SK-N-MC (cell line): Measurements from ENCODE around the gene SYCE3.

Experiments
- EZH2 ChIP-seq: fragments of 200-600 bp; sonication (generic); IDR thresholded peaks from one replicate; pipeline ENCODE4 v1.6.1; 2017; ENCODE audit warnings: antibody characterized with exemption
- POLR2AphosphoS5 ChIP-seq: IDR thresholded peaks from 2 replicates; pipeline ENCODE4 v1.6.1; 2012; ENCODE audit warnings: mild to moderate bottlenecking, low read depth, low read length, borderline replicate concordance

DNA sequence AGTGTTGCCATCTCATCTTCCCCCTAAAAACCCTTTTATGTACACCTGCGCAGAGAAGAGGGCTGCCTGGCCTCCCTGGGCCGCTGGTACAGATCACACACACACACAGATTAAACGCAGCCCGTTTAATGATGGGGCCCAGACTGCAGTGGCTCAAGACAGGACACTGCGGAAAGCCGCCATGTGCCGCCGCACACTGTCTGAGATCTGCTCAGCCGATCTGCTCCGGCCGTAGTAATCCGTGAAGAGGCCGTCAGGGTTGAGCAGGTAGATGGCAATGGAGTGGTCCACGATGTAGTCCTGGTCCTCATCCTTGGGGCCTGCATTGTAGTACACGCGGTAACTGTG lies 39.3 kb downstream of the SYCE3 start:
- TF ChIP-seq EZH2 (no peak), POLR2AphosphoS5 (no peak)
